H9 (cell line): ENCODE results near the gene PHF8. TPM values are rescaled to one million over a fixed set of nuclear protein-coding genes. Genes with fewer than 3 reads are reported as not detected.

Experiments used
- DNase-seq: peaks from one replicate; pipeline ENCODE4 v3.0.0-alpha.2; 2017
- H2AFZ ChIP-seq: one replicate; pipeline ENCODE4 v1.6.1; 2013; ENCODE audit warnings: mild to moderate bottlenecking, low read length, control low read depth, moderate library complexity
- H2AK5ac ChIP-seq: 2 replicates; pipeline ENCODE4 v1.6.1; 2013; ENCODE audit warnings: low read length, control low read depth, mixed read lengths; ENCODE audit not compliant: insufficient read length
- H2BK120ac ChIP-seq: one replicate; pipeline ENCODE4 v1.6.1; 2013; ENCODE audit warnings: low read depth, mild to moderate bottlenecking, low read length, control low read depth, inconsistent platforms; ENCODE audit not compliant: poor library complexity, severe bottlenecking
- H2BK12ac ChIP-seq: 2 replicates; pipeline ENCODE4 v1.6.1; 2013; ENCODE audit warnings: low read length, control low read depth, mixed read lengths, low read depth; ENCODE audit not compliant: insufficient read length
- H2BK15ac ChIP-seq: 2 replicates; pipeline ENCODE4 v1.6.1; 2013; ENCODE audit warnings: low read depth, low read length, control low read depth
- H2BK20ac ChIP-seq: one replicate; pipeline ENCODE4 v1.6.1; 2013; ENCODE audit warnings: low read depth, mild to moderate bottlenecking, low read length, control low read depth, inconsistent platforms; ENCODE audit not compliant: poor library complexity, severe bottlenecking
- H2BK5ac ChIP-seq: 2 replicates; pipeline ENCODE4 v1.6.1; 2013; ENCODE audit warnings: low read length, control low read depth, mixed read lengths; ENCODE audit not compliant: insufficient read length
- H3K14ac ChIP-seq: 2 replicates; pipeline ENCODE4 v1.6.1; 2013; ENCODE audit warnings: low read length, control low read depth; ENCODE audit not compliant: insufficient read depth
- H3K18ac ChIP-seq: 2 replicates; pipeline ENCODE4 v1.6.1; 2013; ENCODE audit warnings: low read depth, mild to moderate bottlenecking, mixed read lengths, low read length, control low read depth; ENCODE audit not compliant: insufficient read length
- H3K23ac ChIP-seq: 2 replicates; pipeline ENCODE4 v1.6.1; 2013; ENCODE audit warnings: low read length, control low read depth, mixed read lengths, low read depth; ENCODE audit not compliant: insufficient read length
- H3K23me2 ChIP-seq: 2 replicates; pipeline ENCODE4 v1.6.1; 2013; ENCODE audit warnings: low read depth, mild to moderate bottlenecking, mixed read lengths, low read length, control low read depth; ENCODE audit not compliant: insufficient read length, poor library complexity, severe bottlenecking
- H3K27ac ChIP-seq: 2 replicates; pipeline ENCODE4 v1.5.1; 2013; ENCODE audit warnings: low read length, control low read depth, mixed read lengths, low read depth; ENCODE audit not compliant: insufficient read length
- H3K27me3 ChIP-seq: 2 replicates; pipeline ENCODE4 v1.6.1; 2013; ENCODE audit warnings: low read length, control low read depth, inconsistent platforms; ENCODE audit not compliant: insufficient read depth
- H3K4ac ChIP-seq: 2 replicates; pipeline ENCODE4 v1.6.1; 2013; ENCODE audit warnings: low read depth, mild to moderate bottlenecking, control low read depth, inconsistent platforms, low read length, moderate library complexity
- H3K4me1 ChIP-seq: 2 replicates; pipeline ENCODE4 v1.6.1; 2013; ENCODE audit warnings: low read length, control low read depth, inconsistent platforms; ENCODE audit not compliant: insufficient read depth
- H3K4me2 ChIP-seq: 2 replicates; pipeline ENCODE4 v1.6.1; 2013; ENCODE audit warnings: low read length, control low read depth, mixed read lengths; ENCODE audit not compliant: insufficient read length, insufficient read depth
- H3K56ac ChIP-seq: 2 replicates; pipeline ENCODE4 v1.6.1; 2013; ENCODE audit warnings: low read depth, mild to moderate bottlenecking, mixed read lengths, low read length, control low read depth; ENCODE audit not compliant: insufficient read length
- H3K79me1 ChIP-seq: 2 replicates; pipeline ENCODE4 v1.6.1; 2013; ENCODE audit warnings: low read depth, mild to moderate bottlenecking, moderate library complexity, low read length, control low read depth, inconsistent platforms; ENCODE audit not compliant: insufficient read depth, poor library complexity, severe bottlenecking
- H3K79me2 ChIP-seq: 2 replicates; pipeline ENCODE4 v1.6.1; 2013; ENCODE audit warnings: low read length, control low read depth, inconsistent platforms; ENCODE audit not compliant: insufficient read depth
- H3K9ac ChIP-seq: 2 replicates; pipeline ENCODE4 v1.6.1; 2013; ENCODE audit warnings: low read length, control low read depth, mixed read lengths; ENCODE audit not compliant: insufficient read length; ENCODE audit errors: extremely low read depth
- H3K9me3 ChIP-seq: one replicate; pipeline ENCODE4 v1.6.1; 2013; ENCODE audit warnings: low read depth, low read length, inconsistent platforms; ENCODE audit not compliant: control insufficient read depth
- H3T11ph ChIP-seq: one replicate; pipeline ENCODE4 v1.6.1; 2013; ENCODE audit warnings: mild to moderate bottlenecking, low read length, control low read depth, inconsistent platforms
- H4K20me1 ChIP-seq: one replicate; pipeline ENCODE4 v1.6.1; 2013; ENCODE audit not compliant: control insufficient read depth, insufficient read length, insufficient read depth
- H4K5ac ChIP-seq: 2 replicates; pipeline ENCODE4 v1.6.1; 2013; ENCODE audit warnings: low read depth, mild to moderate bottlenecking, mixed read lengths, low read length, control low read depth; ENCODE audit not compliant: insufficient read length
- H4K8ac ChIP-seq: replicated peaks from 2 replicates; pipeline ENCODE4 v1.6.1; 2013; ENCODE audit warnings: low read length, control low read depth, mixed read lengths, low read depth; ENCODE audit not compliant: insufficient read length
- H4K91ac ChIP-seq: 2 replicates; pipeline ENCODE4 v1.6.1; 2013; ENCODE audit warnings: low read depth, mild to moderate bottlenecking, moderate library complexity, mixed read lengths, low read length, control low read depth; ENCODE audit not compliant: insufficient read length
- H3K27ac Mint-ChIP-seq, 3 experiments: 2 replicates in 2 of 3; 3 replicates in 1 of 3; pipeline ENCODE4 v1.8.0; 2020 to 2021; ENCODE audit warnings: mixed read lengths in 3 of 3, mild to moderate bottlenecking in 1 of 3, moderate library complexity in 1 of 3
- H3K27me3 Mint-ChIP-seq: 2 replicates; pipeline ENCODE4 v1.8.0; 2021; ENCODE audit warnings: low read depth, mild to moderate bottlenecking, moderate library complexity, mixed read lengths
- H3K36me3 Mint-ChIP-seq, 3 experiments: 2 replicates in 2 of 3; 3 replicates in 1 of 3; pipeline ENCODE4 v1.8.0; 2020 to 2021; ENCODE audit warnings: low read depth in 3 of 3, mixed read lengths in 3 of 3; ENCODE audit not compliant: insufficient read depth in 1 of 3
- H3K4me1 Mint-ChIP-seq, 2 experiments: 2 replicates each; pipeline ENCODE4 v1.8.0; 2020; ENCODE audit warnings: mixed read lengths in 2 of 2
- H3K4me3 Mint-ChIP-seq, 2 experiments: 2 replicates in 1 of 2; 3 replicates in 1 of 2; pipeline ENCODE4 v1.8.0; 2020 to 2021; ENCODE audit warnings: mild to moderate bottlenecking in 2 of 2, mixed read lengths in 2 of 2, moderate library complexity in 1 of 2
- H3K9me3 Mint-ChIP-seq, 2 experiments: 2 replicates in 1 of 2; 3 replicates in 1 of 2; pipeline ENCODE4 v1.8.0; 2020; ENCODE audit warnings: mild to moderate bottlenecking in 2 of 2, mixed read lengths in 2 of 2, moderate library complexity in 1 of 2
- total RNA-seq: library from RNA; stranded (reverse); gene quantifications from 2 replicates; pipeline ENCODE4 v1.2.1, GENCODE V29; 2021
- TF ChIP-seq, protein P1 (sequence below): fragments of 200-600 bp; sonication (generic); conservative IDR thresholded peaks from 3 replicates; pipeline ENCODE4 v1.8.0; 2021; ENCODE audit warnings: antibody characterized with exemption, mild to moderate bottlenecking

PHF8 gene
- total RNA-seq, 1 experiment from 2014 or later, result 38.9 TPM

- H3K23me2 ChIP-seq, result no peaks in the 10 kb centered on the region
These were observed 22.6 kb upstream of the PHF8 start for GRCh38 chrX:54066841-54067240.

More at GRCh38 chrX:54066841-54067240, 22.6 kb upstream of the PHF8 start:
- Histone ChIP-seq H4K8ac (no peak overlapping the region), H2AK5ac (no peak overlapping the region), H2AFZ (no peak overlapping the region), H3T11ph (no peak overlapping the region), H2BK15ac (no peak overlapping the region), H3K4me2 (no peak overlapping the region), H3K4me1 (no peaks in the 10 kb centered on the region), H4K20me1 (no peaks in the 10 kb centered on the region), H2BK12ac (no peak overlapping the region), H3K4ac (no peak overlapping the region), H3K79me1 (no peaks in the 10 kb centered on the region), H4K5ac (no peak overlapping the region), H3K9me3 (peaks cover 44% of the 10 kb centered on the region), H2BK5ac (no peak overlapping the region), H3K56ac (no peak overlapping the region), H3K9ac (no peak overlapping the region), H3K79me2 (no peaks in the 10 kb centered on the region), H3K18ac (no peak overlapping the region), H3K27ac (no peak overlapping the region), H3K27me3 (no peaks in the 10 kb centered on the region), H2BK120ac (no peak overlapping the region), H3K14ac (no peak overlapping the region), H3K23ac (no peak overlapping the region), H4K91ac (no peak overlapping the region), H2BK20ac (no peak overlapping the region)
- TF ChIP-seq, protein P1, sequence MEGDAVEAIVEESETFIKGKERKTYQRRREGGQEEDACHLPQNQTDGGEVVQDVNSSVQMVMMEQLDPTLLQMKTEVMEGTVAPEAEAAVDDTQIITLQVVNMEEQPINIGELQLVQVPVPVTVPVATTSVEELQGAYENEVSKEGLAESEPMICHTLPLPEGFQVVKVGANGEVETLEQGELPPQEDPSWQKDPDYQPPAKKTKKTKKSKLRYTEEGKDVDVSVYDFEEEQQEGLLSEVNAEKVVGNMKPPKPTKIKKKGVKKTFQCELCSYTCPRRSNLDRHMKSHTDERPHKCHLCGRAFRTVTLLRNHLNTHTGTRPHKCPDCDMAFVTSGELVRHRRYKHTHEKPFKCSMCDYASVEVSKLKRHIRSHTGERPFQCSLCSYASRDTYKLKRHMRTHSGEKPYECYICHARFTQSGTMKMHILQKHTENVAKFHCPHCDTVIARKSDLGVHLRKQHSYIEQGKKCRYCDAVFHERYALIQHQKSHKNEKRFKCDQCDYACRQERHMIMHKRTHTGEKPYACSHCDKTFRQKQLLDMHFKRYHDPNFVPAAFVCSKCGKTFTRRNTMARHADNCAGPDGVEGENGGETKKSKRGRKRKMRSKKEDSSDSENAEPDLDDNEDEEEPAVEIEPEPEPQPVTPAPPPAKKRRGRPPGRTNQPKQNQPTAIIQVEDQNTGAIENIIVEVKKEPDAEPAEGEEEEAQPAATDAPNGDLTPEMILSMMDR, result no peak
- H3K9me3 Mint-ChIP-seq, result peaks cover 67 to 70% of the 10 kb centered on the region in 2 experiments
- H3K4me1 Mint-ChIP-seq, result peaks cover 2 to 16% of the 10 kb centered on the region in 2 experiments; a peak in 3 of 4 replicates
- H3K27ac Mint-ChIP-seq, result no peak overlapping the region
- no peak for DNase-seq
- H3K4me3 Mint-ChIP-seq, result no peak overlapping the region
- H3K36me3 Mint-ChIP-seq, result peaks cover 0 to 9% (median 0%) of the 10 kb centered on the region in 3 experiments; a peak in 4 of 7 replicates
- H3K27me3 Mint-ChIP-seq, result no peaks in the 10 kb centered on the region
